ENCODE measurements around the gene FARS2.

The FARS2 gene

GRCh38 chr6:5287205-5287965 is 26.1 kb downstream of the FARS2 start:
- DNase-seq (ENCODE audit: low read depth): no peak

GRCh38 chr6:5287966-5288297 is 26.6 kb downstream of the FARS2 start:
- no peak for DNase-seq (ENCODE audit: low read depth)

- DNase-seq (ENCODE audit: low read depth): no peak
Measured at GRCh38 chr6:5290097-5290496, 28.8 kb downstream of the FARS2 start.

- no peak for DNase-seq (ENCODE audit: low read depth)
Measured at GRCh38 chr6:5290500-5290899, 29.2 kb downstream of the FARS2 start.

GRCh38 chr6:5292154-5292553 is 30.8 kb downstream of the FARS2 start:
- no peak for DNase-seq (ENCODE audit: low read depth)

- no peak for DNase-seq (ENCODE audit: low read depth)
Measured at GRCh38 chr6:5293692-5294091, 32.4 kb downstream of the FARS2 start.

GRCh38 chr6:5294392-5295211 is 33.3 kb downstream of the FARS2 start:
- DNase-seq (ENCODE audit: low read depth): no peak

- no peak for DNase-seq (ENCODE audit: low read depth)
Measured at GRCh38 chr6:5295623-5296022, 34.3 kb downstream of the FARS2 start.

GRCh38 chr6:5300206-5300764 is 39.0 kb downstream of the FARS2 start:
- DNase-seq (ENCODE audit: low read depth): no peak

GRCh38 chr6:5302220-5302946 is 41.1 kb downstream of the FARS2 start:
- no peak for DNase-seq (ENCODE audit: low read depth)

- DNase-seq (ENCODE audit: low read depth): peak; percentile 27
Measured at GRCh38 chr6:5302995-5303622, 41.8 kb downstream of the FARS2 start.

- DNase-seq (ENCODE audit: low read depth): no peak
Measured at GRCh38 chr6:5303682-5304081, 42.4 kb downstream of the FARS2 start.

- no peak for DNase-seq (ENCODE audit: low read depth)
Measured at GRCh38 chr6:5305968-5306626, 44.8 kb downstream of the FARS2 start.

- DNase-seq (ENCODE audit: low read depth): no peak
Measured at GRCh38 chr6:5307058-5307457, 45.7 kb downstream of the FARS2 start.

- DNase-seq (ENCODE audit: low read depth): no peak
Measured at GRCh38 chr6:5308066-5308465, 46.8 kb downstream of the FARS2 start.

- DNase-seq (ENCODE audit: low read depth): no peak
Measured at GRCh38 chr6:5314191-5314865, 53.0 kb downstream of the FARS2 start.

- DNase-seq (ENCODE audit: low read depth): no peak
Measured at GRCh38 chr6:5315881-5316280, 54.6 kb downstream of the FARS2 start.

GRCh38 chr6:5316951-5317350 is 55.6 kb downstream of the FARS2 start:
- no peak for DNase-seq (ENCODE audit: low read depth)

- no peak for DNase-seq (ENCODE audit: low read depth)
Measured at GRCh38 chr6:5318617-5319272, 57.4 kb downstream of the FARS2 start.

GRCh38 chr6:5323979-5324378 is 62.7 kb downstream of the FARS2 start:
- DNase-seq (ENCODE audit: low read depth): no peak
